CD4-positive, alpha-beta T cell treated with Interleukin-6 at 100 ng/mL for 8 hours (primary cell): ENCODE results near the gene TMEFF2.

Experiments used
- DNase-seq: peaks from one replicate; pipeline ENCODE4 v3.0.0-alpha.2; 2020; ENCODE audit warnings: mixed read lengths, low spot score

The TMEFF2 gene

DNA sequence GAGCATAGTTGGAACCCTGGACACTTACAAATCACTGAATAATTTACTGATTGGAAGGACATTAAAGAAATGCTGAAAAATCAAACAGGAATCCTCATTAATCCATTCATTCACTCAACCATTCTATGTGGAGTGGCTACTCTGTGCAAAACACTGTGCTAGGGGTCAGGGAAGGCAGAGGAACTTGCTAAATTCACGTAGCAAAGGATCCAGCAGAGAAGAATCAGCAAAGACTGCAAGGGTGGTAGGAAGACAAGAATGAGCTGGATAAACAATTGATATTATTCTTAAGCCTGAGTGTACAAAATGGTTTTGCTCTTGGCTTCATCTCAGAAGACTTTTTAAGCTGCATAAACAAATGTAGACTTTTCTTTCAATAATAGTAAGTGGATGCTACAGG, 183.5 kb downstream of the TMEFF2 start:
- no peak for DNase-seq

DNA sequence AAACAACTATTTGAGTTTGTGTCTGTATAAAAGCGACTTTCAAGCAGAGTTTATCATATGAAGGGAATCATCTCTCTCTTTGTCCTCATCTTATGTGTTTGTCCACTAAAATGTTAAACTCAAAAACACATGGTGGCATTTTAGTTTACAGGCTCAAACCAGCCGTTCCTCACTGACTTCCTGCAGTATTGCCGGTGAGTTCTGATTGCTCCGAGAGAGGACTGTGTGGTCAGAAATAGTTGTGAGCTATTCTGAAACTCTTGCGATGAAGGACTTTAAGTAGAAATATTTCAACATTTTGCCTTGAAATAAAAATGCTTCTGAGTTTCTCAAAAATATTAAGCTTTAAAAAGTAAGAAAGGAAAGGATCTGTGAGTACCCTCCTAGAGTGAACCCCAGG, 184.7 kb downstream of the TMEFF2 start:
- no peak for DNase-seq

DNA sequence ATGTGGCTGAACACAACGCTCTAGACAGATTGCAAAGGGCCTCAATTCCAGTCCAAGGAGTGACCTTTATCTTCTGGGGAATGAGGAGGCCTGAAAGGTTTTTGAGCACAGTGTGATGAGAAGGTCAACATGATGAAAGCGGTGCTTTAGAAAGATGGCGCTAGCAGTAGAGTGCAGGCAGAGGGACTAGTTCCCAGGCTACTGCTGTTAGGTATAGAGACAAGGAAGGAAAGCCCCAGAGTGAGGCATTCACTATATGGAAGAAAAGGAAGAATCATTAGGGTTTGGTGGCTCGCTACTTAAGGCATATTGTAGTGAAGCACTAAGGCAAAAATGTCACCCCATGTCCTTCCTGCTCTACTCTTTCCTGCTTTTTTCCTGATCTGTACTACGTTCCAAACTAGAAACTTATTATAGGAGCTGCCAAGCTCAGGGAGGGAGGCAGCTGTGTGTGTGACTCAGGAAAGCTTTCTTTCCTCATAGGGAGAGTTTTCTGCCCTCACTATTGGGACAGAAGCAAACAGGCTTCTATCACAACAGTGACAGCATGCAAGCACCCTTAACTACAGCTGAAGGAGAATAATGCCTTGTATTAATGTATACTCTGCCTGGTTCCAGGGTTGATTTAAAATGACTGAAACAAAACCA, 187.0 kb downstream of the TMEFF2 start:
- no peak for DNase-seq

DNA sequence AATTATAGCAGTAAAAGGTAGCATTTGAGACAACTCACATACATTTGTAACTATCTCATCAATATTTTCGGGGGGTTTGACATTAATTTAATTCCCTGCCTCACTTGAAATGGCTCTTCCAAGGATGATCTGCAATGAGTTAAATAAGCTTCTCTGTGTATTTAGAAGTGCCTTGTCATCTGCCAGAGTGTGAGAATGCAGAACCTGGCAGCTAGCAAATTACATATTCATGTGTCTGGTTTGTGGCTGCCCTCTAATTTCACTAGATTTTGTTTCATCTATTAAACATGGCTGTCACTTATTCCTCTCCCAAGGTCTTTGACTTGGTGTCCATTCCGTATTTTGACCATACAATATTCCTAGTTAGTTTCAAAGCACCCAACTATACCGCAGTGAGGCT, 189.5 kb downstream of the TMEFF2 start:
- no peak for DNase-seq

GRCh38 chr2:192004188-192004963, 190.4 kb downstream of the TMEFF2 start:
- no peak for DNase-seq

DNA sequence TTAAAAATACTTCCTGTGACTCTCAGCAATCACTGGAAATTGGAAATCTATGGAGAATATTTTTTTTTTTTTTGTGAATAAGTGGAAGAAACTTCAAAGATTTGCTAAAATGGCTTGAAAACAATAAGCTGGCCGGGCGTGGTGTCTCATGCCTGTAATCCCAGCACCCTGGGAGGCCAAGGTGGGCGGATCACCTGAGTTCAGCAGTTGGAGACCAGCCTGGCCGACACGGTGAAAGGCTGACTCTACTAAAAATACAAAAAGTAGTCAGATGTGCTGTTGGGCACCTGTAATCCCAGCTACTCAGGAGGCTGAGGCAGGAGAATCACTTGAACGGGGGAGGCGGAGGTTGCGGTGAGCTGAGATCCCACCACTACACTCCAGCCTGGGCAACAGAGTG, 192.3 kb downstream of the TMEFF2 start:
- DNase-seq = no peak

DNA sequence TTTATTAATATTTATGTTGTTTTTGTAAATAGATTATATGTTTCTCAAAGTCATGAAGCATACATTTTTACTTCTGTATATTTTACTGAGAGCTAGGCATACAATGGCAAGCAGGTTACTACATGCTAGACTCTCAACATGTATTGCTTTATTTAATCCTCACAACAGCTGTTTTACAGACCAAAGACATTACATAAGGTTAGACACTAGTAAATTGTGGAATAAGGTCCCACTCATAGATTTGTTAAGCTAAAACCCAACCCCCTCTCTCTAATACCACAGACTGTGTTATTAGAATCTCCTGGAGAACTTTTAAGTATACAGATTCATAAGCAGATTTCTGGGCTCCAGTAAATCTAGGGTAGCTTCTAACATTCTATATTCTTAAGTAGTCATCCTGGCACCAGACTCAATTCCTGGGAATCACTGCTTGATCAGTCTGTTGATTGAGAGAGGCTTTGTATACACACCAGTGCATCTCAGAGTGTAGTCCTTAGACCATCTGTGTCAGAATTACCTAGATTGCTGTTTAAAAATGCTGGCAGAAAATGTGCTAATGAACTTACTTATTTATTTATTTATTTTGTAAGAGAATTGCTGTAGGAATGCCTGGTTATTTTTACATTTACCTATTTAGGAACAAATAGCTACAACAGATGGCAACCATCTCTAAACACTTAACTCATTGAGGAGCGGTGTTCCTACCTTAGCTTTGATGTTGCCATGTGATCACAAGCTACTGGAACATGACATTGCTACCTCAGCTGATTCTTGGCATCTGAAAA, 194.3 kb downstream of the TMEFF2 start:
- DNase-seq = no peak

GRCh38 chr2:191999101-191999841, 195.5 kb downstream of the TMEFF2 start:
- no peak for DNase-seq

GRCh38 chr2:191995285-191995684, 199.4 kb downstream of the TMEFF2 start:
- DNase-seq = no peak

DNA sequence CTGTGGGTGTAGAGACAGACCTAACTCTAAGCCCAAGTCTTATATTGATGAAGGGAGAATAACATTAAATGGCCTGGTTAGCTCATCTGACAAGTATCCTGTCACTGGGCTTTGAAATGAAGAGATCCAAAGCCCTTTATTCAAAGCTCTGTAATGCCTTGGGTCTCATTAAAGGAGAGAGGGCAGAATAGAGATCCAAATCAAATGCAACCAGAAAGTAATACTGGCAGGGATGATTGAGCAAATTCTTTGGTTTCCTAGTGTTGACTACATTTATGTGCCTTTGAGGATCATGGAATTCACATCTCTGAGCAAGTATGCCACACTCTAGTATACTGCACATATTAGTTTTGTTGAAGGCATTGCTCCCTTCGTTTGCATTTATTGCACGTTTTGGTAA, 200.0 kb downstream of the TMEFF2 start:
- DNase-seq = no peak

DNA sequence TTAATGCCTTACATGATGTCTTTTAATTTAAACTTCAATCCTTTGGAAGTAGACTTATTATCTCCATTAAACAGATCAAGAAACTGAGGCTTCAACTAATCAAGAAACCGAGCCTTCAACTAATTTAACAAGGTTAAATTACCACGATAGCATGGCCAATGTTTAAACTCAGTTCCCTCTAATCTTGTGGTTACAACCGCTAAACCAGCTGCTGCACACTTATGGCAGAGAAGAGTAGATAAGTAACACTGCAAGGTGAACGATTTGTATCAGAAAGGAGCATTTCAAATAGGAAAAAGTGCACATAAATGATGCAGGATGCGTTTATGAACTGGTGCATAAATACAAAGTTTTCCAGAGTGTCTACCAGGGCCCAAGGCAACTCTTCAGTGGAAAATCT, 203.3 kb downstream of the TMEFF2 start:
- no peak for DNase-seq

DNA sequence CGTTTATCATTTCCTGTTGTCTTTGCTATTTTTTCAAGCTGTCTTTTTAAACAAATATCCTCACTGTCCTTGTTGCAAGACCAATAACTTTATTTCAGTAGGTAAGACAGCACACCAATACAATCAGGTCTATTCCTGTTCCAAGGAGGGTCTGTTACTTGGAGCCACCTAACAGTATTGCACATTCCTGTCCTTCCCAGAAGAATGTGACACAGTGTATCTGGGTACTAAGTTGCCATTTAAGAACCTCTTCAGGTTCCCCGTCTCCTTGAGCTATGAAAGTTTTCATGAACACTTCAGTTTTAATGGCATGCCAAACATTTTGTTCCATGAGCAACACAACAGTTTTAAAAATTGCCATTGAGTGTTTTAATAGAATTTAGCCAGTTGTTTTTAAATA, 209.0 kb downstream of the TMEFF2 start:
- DNase-seq = no peak

- no peak for DNase-seq
Observed at GRCh38 chr2:191983591-191983990, 211.1 kb downstream of the TMEFF2 start.

DNA sequence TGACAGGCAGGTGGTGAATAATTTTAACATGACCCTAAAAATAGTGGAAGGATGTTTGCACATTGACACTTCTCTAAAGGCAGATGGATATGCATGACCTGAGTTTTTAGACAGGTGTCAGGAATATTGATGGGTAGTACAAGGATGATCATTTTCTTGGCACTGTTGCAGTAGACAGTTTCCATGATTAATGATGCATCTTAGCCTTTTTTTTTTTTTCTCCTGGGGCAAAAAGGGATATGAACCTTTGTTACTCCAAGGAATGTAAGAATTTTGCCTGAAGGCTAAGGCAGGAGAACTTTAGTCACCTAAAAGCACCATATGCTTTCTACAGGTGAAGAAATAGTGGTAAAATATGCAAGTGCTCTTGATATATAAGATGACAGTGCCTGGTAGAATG, 211.5 kb downstream of the TMEFF2 start:
- no peak for DNase-seq

DNA sequence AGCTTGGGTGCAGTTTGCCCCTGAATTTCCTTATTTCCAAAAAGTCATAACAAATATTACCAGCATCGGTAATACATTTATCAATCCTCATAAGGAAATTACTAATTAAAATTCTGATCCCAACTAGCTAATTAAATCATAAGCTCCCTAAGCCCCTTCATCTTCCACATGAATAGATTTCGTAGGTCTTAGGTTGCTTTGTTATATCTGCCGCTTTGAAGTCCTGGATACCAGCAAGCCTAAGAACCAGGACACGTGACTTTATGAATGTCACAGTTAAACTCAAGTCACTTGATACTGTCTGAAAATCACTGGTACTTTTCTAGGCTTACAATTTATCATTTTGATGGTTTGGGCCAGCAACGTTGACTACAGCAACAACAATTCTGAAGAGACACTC, 213.0 kb downstream of the TMEFF2 start:
- no peak for DNase-seq

DNA sequence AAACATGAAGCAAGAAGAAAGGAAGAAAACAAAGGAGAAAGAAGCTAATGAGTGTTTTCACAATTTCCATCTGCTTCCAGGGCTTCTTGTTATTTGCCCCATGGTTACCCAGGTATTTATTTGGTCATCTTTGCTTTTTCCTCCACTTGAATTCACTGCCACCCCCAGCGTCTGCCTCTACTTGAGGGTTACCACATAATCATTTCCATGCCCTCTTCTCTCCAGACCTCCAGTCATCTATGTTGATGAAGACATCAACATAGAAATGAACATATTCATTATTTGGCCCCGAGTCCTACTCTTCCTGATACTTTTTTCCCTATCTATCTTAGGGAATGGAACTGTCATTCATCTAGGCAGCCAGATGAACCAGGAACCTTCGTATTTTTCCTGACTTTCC, 214.2 kb downstream of the TMEFF2 start:
- DNase-seq = no peak

DNA sequence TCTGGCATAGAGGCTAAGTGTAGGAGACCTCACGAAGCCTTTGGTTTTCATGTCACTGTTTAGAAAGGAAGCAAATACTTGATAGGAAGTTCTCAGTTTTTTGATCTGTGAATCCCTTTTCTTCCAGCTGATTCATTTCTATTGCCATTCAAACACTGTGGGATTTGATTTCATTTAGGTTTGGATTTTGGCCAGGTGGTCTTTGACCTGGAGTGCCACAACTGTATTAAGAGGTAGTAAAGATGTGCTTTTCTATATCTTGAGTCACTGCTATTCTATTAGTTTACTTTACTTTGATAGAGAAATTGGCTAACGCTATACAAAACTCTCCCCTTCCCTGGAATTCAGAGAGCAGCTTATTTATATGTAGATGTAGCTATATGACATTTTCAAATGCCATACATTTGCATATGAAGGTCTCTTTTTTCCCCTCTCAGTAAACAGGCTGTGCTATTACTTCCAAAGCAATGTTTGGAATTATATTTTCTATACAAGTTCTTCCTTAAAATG, 215.5 kb downstream of the TMEFF2 start:
- no peak for DNase-seq

- no peak for DNase-seq
Observed at GRCh38 chr2:191977754-191978153, 217.0 kb downstream of the TMEFF2 start.

- no peak for DNase-seq
Observed at GRCh38 chr2:191976436-191976835, 218.3 kb downstream of the TMEFF2 start.

DNA sequence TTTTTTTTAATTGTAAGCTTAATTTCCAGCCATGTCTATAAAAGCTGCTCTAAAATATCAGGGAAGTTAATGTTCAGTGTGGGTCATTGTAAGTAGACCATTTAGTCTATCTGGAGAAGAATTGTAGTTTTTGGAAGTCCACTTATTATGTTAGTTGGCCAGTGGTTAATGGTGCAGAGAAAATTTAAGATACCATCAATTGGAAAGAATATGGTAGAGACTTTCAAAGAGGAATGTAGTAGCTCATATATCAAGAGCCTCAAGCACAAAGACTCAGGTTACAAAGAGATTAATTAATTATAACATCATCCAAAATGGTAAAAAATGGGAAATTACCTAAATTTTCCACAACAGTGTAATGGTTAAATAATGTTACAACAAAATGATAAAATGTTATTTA, 220.1 kb downstream of the TMEFF2 start:
- DNase-seq = no peak

DNA sequence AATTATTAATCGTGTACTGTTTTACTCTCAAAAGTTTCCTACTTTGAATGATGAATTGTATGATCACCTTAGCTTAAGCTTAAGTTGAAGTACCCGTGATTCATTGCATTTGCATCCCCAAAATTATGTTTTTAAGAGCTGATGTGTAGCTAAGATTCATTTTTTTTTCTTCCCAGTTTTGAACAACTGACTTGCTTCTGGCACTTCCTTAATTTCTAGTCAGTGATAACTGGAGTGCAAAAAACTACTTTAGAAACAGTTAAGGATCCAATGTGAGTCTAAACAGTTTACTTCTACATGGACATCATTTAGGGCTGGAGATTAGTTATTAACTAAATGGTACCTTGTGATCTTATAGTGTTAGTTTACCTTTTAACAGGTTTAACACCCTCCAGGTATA, 223.9 kb downstream of the TMEFF2 start:
- no peak for DNase-seq

GRCh38 chr2:191968120-191968519, 226.6 kb downstream of the TMEFF2 start:
- DNase-seq = no peak
